Transverse colon (tissue), 4 donors: ENCODE data around the gene SRSF3. TPM values are rescaled to one million over a fixed set of nuclear protein-coding genes. Genes with fewer than 3 reads are reported as not detected.
A peak's percentile ranks its signal among the peaks of the same experiment; 100 is the strongest.

Source experiments
- DNase-seq: peaks from one replicate; pipeline ENCODE4 v3.0.0-alpha.2; 2019
- H3K27ac ChIP-seq, 4 donors: fragments of 200-600 bp; sonication (generic); 2 replicates each; pipeline ENCODE4 v1.5.1; 2016 to 2018; ENCODE audit warnings: inconsistent platforms in 4 of 4
- H3K27me3 ChIP-seq: fragments of 200-600 bp; sonication (generic); 2 replicates; pipeline ENCODE4 v1.5.1; 2017; ENCODE audit warnings: inconsistent platforms
- H3K36me3 ChIP-seq, 4 donors: fragments of 200-600 bp; sonication (generic); 2 replicates each; pipeline ENCODE4 v1.5.1; 2017 to 2019; ENCODE audit warnings: inconsistent platforms in 4 of 4
- H3K4me1 ChIP-seq, 4 donors: fragments of 200-600 bp; sonication (generic); 2 replicates each; pipeline ENCODE4 v1.5.1; 2017 to 2020; ENCODE audit warnings: inconsistent platforms in 4 of 4
- H3K4me3 ChIP-seq, 4 donors: fragments of 200-600 bp; sonication (generic); 1 replicate in 1 of 4; 2 replicates in 3 of 4; pipeline versions ENCODE4 v1.5.1 to v1.6.1; 2017 to 2019; ENCODE audit warnings: inconsistent platforms in 4 of 4
- H3K9me3 ChIP-seq, 2 donors: fragments of 200-600 bp; sonication (generic); 2 replicates each; pipeline ENCODE4 v1.5.1; 2017 to 2019; ENCODE audit warnings: inconsistent platforms in 2 of 2
- CTCF ChIP-seq, 5 experiments: fragments of 200-600 bp in 3 of 5; fragments of 450-650 bp in 2 of 5; sonication (generic) in 3 of 5; IDR thresholded peaks; 1 replicate in 2 of 5; 2 replicates in 3 of 5; pipeline ENCODE4 v1.5.1; 2016 to 2017; ENCODE audit warnings: antibody characterized with exemption in 5 of 5, inconsistent platforms in 3 of 5, mild to moderate bottlenecking in 2 of 5, moderate library complexity in 1 of 5
- EP300 ChIP-seq: sonication (generic); formaldehyde crosslinking; IDR thresholded peaks from one replicate; pipeline ENCODE4 v1.6.1; 2017; ENCODE audit warnings: antibody characterized with exemption, low read depth
- POLR2A ChIP-seq: fragments of 450-650 bp; IDR thresholded peaks from one replicate; pipeline ENCODE4 v1.6.1; 2016; ENCODE audit warnings: antibody characterized with exemption, mild to moderate bottlenecking, moderate library complexity
- POLR2AphosphoS5 ChIP-seq, 3 donors: sonication (generic); formaldehyde crosslinking; IDR thresholded peaks; one replicate each; pipeline ENCODE4 v1.6.1; 2016; ENCODE audit warnings: antibody characterized with exemption in 3 of 3
- WGBS, 2 donors: methylation state at CpG; one replicate each; pipeline ENCODE4 v1.1.5; 2018; ENCODE audit warnings: low coverage in 1 of 2; 5-methylcytosine and 5-hydroxymethylcytosine counted together
- in situ Hi-C, 4 donors: fragments of 200-750 bp; cut with MboI; loops; one replicate each; pipeline versions ENCODE4 v1.15.0 to v1.15.1; 2017; ENCODE audit warnings: low sequenced_read_pairs in 3 of 4, low pct_ligation_motif_present in 1 of 4, low pct_unique_long_range_greater_than_20kb in 1 of 4
- intact Hi-C: fragments of 100-400 bp; cut with DNase I; formaldehyde crosslinking; loops from one replicate; pipeline ENCODE4 v1.15.1; 2023; ENCODE audit warnings: low total_unique reads
- total RNA-seq, 4 donors: library from RNA; depleted of rRNA; stranded (reverse); fragments of >200 nt; gene quantifications; one replicate each; pipeline ENCODE4 v1.1.0, GENCODE V29; 2016

The SRSF3 gene
- total RNA-seq, 4 donors from 2014 or later, result 110 to 177 (median 144) TPM

DNA sequence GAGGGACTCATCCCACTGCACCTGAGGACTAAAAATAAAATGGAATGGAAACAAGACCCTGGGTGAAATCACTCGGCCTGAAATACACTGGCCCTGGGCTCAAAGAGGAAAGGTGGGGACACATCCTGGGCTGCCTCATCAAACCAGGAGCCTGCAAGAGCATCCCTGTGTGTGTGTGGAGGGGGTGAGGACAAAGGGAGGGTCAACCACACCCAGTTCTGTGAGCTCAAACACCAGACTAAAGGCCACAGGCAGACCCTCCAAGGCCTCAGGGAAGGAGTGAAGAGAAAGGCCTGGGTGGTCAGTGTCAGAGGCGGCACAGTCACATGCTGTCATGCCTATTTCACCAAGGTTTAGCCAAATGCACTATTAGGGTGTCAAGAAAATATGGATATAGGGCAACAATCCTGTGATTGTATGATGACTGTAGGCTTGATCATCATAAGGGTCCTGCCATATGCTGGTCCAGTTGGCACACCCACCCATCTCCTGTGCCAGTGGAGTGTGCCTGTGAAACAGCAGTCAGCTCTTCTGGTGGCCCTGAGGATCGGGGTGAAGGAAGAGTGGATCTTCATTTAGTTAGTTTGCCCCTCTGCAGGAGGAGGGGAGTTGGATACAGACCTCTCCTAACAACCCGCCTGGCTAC, 28.9 kb downstream of the SRSF3 start:
- H3K4me3 ChIP-seq, result no peak overlapping the region
- H3K4me1 ChIP-seq, result peaks cover 12 to 53% (median 30%) of the 10 kb centered on the region in 4 donors
- no peaks in the 10 kb centered on the region for H3K36me3 ChIP-seq
- H3K27ac ChIP-seq, result peak overlapping the region; percentile 69 to 72 (median 70)
- intact Hi-C loops, result loop anchor here (5.0 kb wide), 1 partner anchor 59 kb away; no protein-coding TSS in a partner anchor
- H3K9me3 ChIP-seq, result no peaks in the 10 kb centered on the region
- in situ Hi-C loops, result loop anchor here (5.0 to 25.0 kb wide), 3 partner anchors 59 to 139 kb away; no protein-coding TSS in a partner anchor
- no peaks in the 10 kb centered on the region for H3K27me3 ChIP-seq
- no peak for DNase-seq
- TF ChIP-seq POLR2A, result no peak
- no peak for TF ChIP-seq CTCF (IDR thresholded peaks at IDR 0.05)
- 40 to 50% methylated on average over 4 of the region's 4 CpGs for WGBS, 2 donors

- DNase-seq, result peak; percentile 94
- Histone ChIP-seq H3K27me3 (no peaks in the 10 kb centered on the region), H3K27ac (peak overlapping the region; percentile 69 to 72 (median 70)), H3K4me3 (no peak overlapping the region), H3K9me3 (no peaks in the 10 kb centered on the region), H3K36me3 (no peaks in the 10 kb centered on the region), H3K4me1 (peaks cover 12 to 59% (median 36%) of the 10 kb centered on the region in 4 donors)
- in situ Hi-C loops, result loop anchor here (5.0 to 25.0 kb wide), 3 partner anchors 58 to 138 kb away; no protein-coding TSS in a partner anchor
- intact Hi-C loops, result loop anchor here (5.0 kb wide), 1 partner anchor 58 kb away; no protein-coding TSS in a partner anchor
- TF ChIP-seq POLR2A (peak; percentile 86), POLR2AphosphoS5 (IDR thresholded peaks at IDR 0.05) (peak in 2 of 3 donors; percentile 77 to 85), EP300 (no peak), CTCF (IDR thresholded peaks at IDR 0.05) (peak; percentile 86 to 96 (median 91))
- 4 to 31% methylated on average over 6 to 18 of the region's 18 CpGs for WGBS, 2 donors
These were observed 29.6 kb downstream of the SRSF3 start for GRCh38 chr6:36623547-36624459.

- in situ Hi-C loops, result loop anchor here (5.0 to 25.0 kb wide), 3 partner anchors 58 to 138 kb away; no protein-coding TSS in a partner anchor
- intact Hi-C loops, result loop anchor here (5.0 kb wide), 1 partner anchor 58 kb away; no protein-coding TSS in a partner anchor
- H3K4me3 ChIP-seq, result no peak overlapping the region
- H3K4me1 ChIP-seq, result peaks cover 12 to 64% (median 39%) of the 10 kb centered on the region in 4 donors
- peak overlapping the region; percentile 69 to 72 (median 70) for H3K27ac ChIP-seq
- peak; percentile 5 for DNase-seq
- H3K36me3 ChIP-seq, result no peaks in the 10 kb centered on the region
- no peaks in the 10 kb centered on the region for H3K9me3 ChIP-seq
- TF ChIP-seq CTCF (IDR thresholded peaks at IDR 0.05) (no peak), POLR2A (no peak)
- H3K27me3 ChIP-seq, result no peaks in the 10 kb centered on the region
- 79 to 86% methylated on average over 5 to 11 of the region's 11 CpGs for WGBS, 2 donors
These were observed 30.4 kb downstream of the SRSF3 start for GRCh38 chr6:36624461-36625157.
